ENCODE measurements around the gene MYB.
"Not testable (repeated sequence)": the region's sequence is repeated elsewhere in the genome, so short reads cannot be mapped to it uniquely, and the experiment has no call there.

The MYB gene

GRCh38 chr6:135224037-135224647 is 43.0 kb downstream of the MYB start:
- DNase-seq: no peak

- DNase-seq: no peak
Measured at GRCh38 chr6:135225911-135226310, 44.8 kb downstream of the MYB start.

GRCh38 chr6:135226537-135226936 is 45.4 kb downstream of the MYB start:
- no peak for DNase-seq

GRCh38 chr6:135227349-135227748 is 46.2 kb downstream of the MYB start:
- no peak for DNase-seq

GRCh38 chr6:135227758-135228157 is 46.6 kb downstream of the MYB start:
- no peak for DNase-seq

- no peak for DNase-seq
Measured at GRCh38 chr6:135228486-135228885, 47.4 kb downstream of the MYB start.

GRCh38 chr6:135229996-135230395 is 48.9 kb downstream of the MYB start:
- DNase-seq: no peak

GRCh38 chr6:135230711-135231468 is 49.8 kb downstream of the MYB start:
- DNase-seq: no peak

- DNase-seq: no peak
Measured at GRCh38 chr6:135231469-135231844, 50.3 kb downstream of the MYB start.

- DNase-seq: no peak
Measured at GRCh38 chr6:135233686-135234491, 52.8 kb downstream of the MYB start.

- no peak for DNase-seq
Measured at GRCh38 chr6:135234492-135234780, 53.3 kb downstream of the MYB start.

GRCh38 chr6:135235716-135236115 is 54.6 kb downstream of the MYB start:
- DNase-seq: no peak

- no peak for DNase-seq
Measured at GRCh38 chr6:135236319-135236718, 55.2 kb downstream of the MYB start.

GRCh38 chr6:135236732-135237131 is 55.6 kb downstream of the MYB start:
- no peak for DNase-seq

GRCh38 chr6:135240711-135241110 is 59.6 kb downstream of the MYB start:
- DNase-seq: no peak

GRCh38 chr6:135243871-135244796 is 63.0 kb downstream of the MYB start:
- no peak for DNase-seq

GRCh38 chr6:135244805-135245204 is 63.7 kb downstream of the MYB start:
- no peak for DNase-seq

GRCh38 chr6:135246412-135247012 is 65.4 kb downstream of the MYB start:
- DNase-seq: not testable (repeated sequence)

GRCh38 chr6:135250234-135250633 is 69.1 kb downstream of the MYB start:
- DNase-seq: no peak

GRCh38 chr6:135250751-135251497 is 69.8 kb downstream of the MYB start:
- DNase-seq: no peak

GRCh38 chr6:135251498-135252441 is 70.7 kb downstream of the MYB start:
- no peak for DNase-seq
